Endothelial cell of umbilical vein (primary cell): ENCODE measurements around the gene CST8. TPM values are rescaled to one million over a fixed set of nuclear protein-coding genes. Genes with fewer than 3 reads are reported as not detected.
"Not testable (repeated sequence)": the region's sequence is repeated elsewhere in the genome, so short reads cannot be mapped to it uniquely, and the experiment has no call there.

Experiments
- BruUV-seq: library from RNA; stranded (reverse); fragments of 400-500 nt; replicated peaks from 2 replicates; lab custom pipeline; 2021; lab: Mats Ljungman, UMichigan
- CTCF ChIA-PET: fragments of 300-600, 350-600 bp; sonication (Branson Sonifier 250); formaldehyde crosslinking; loops from one replicate; lab custom pipeline; 2021; ENCODE audit warnings: antibody characterized with exemption, inconsistent platforms; lab: Charles Lee
- POLR2A ChIA-PET: fragments of 300-600, 350-600 bp; sonication (Branson Sonifier 250); formaldehyde crosslinking; loops from one replicate; lab custom pipeline; 2021; ENCODE audit warnings: antibody characterized with exemption, inconsistent platforms; lab: Charles Lee
- DNase-seq: peaks from one replicate; pipeline ENCODE4 v3.0.0-alpha.2; 2011; ENCODE audit warnings: low read depth, low spot score
- FAIRE-seq: peaks from 2 replicates; lab custom pipeline; 2011; peaks lifted over from hg19 to GRCh38; lab: Jason Lieb, UNC
- H2AFZ ChIP-seq: 2 replicates; pipeline ENCODE4 v1.6.0; 2012; ENCODE audit warnings: low read depth, low read length, control low read depth, inconsistent platforms
- H3K27ac ChIP-seq: 2 replicates; pipeline ENCODE4 v1.5.1; 2011; ENCODE audit warnings: low read depth, mild to moderate bottlenecking, control low read depth, low read length, moderate library complexity; ENCODE audit not compliant: insufficient read depth
- H3K27me3 ChIP-seq, 2 experiments: 2 replicates each; pipeline versions ENCODE4 v1.6.0 to v1.6.1; 2011; ENCODE audit warnings: low read length in 2 of 2, mixed read lengths in 1 of 2; ENCODE audit not compliant: control insufficient read depth in 2 of 2, insufficient read depth in 2 of 2
- H3K36me3 ChIP-seq, 2 experiments: 2 replicates in 1 of 2; 3 replicates in 1 of 2; pipeline ENCODE4 v1.5.1; 2011; ENCODE audit warnings: low read length in 2 of 2, mild to moderate bottlenecking in 1 of 2, moderate library complexity in 1 of 2; ENCODE audit not compliant: control insufficient read depth in 2 of 2, insufficient read depth in 2 of 2; ENCODE audit errors: extremely low read depth in 1 of 2
- H3K4me1 ChIP-seq: 3 replicates; pipeline ENCODE4 v1.5.1; 2011; ENCODE audit warnings: mild to moderate bottlenecking, low read length; ENCODE audit not compliant: control insufficient read depth, insufficient read depth; ENCODE audit errors: extremely low read depth
- H3K4me2 ChIP-seq: 2 replicates; pipeline ENCODE4 v1.6.1; 2011; ENCODE audit warnings: low read length, control low read depth, mixed read lengths; ENCODE audit not compliant: insufficient read depth
- H3K4me3 ChIP-seq, 3 experiments: fragments of 200-600 bp in 1 of 3; sonication (generic), shearing (Covaris generic) in 1 of 3; replicated peaks in 1 of 3; 2 replicates each; pipeline ENCODE4 v1.5.1; 2011 to 2016; ENCODE audit warnings: control low read depth in 3 of 3, low read length in 3 of 3, mild to moderate bottlenecking in 2 of 3, inconsistent platforms in 1 of 3, low read depth in 1 of 3, moderate library complexity in 1 of 3; ENCODE audit not compliant: insufficient read depth in 1 of 3
- H3K79me2 ChIP-seq: 2 replicates; pipeline ENCODE4 v1.6.0; 2012; ENCODE audit warnings: low read length, inconsistent platforms; ENCODE audit not compliant: control insufficient read depth, insufficient read depth
- H3K9ac ChIP-seq: replicated peaks from 2 replicates; pipeline ENCODE3; 2011; ENCODE audit warnings: low read length, control low read depth; ENCODE audit not compliant: insufficient read depth; ENCODE audit errors: extremely low read depth
- H3K9me1 ChIP-seq: replicated peaks from 3 replicates; pipeline ENCODE4 v1.6.0; 2011; ENCODE audit warnings: mild to moderate bottlenecking, low read length; ENCODE audit not compliant: control insufficient read depth, insufficient read depth; ENCODE audit errors: extremely low read depth
- H3K9me3 ChIP-seq: replicated peaks from 2 replicates; pipeline ENCODE4 v1.5.1; 2012; ENCODE audit warnings: low read length, inconsistent platforms; ENCODE audit not compliant: control insufficient read depth, insufficient read depth
- H4K20me1 ChIP-seq: replicated peaks from 2 replicates; pipeline ENCODE3; 2011; ENCODE audit warnings: mild to moderate bottlenecking, low read length; ENCODE audit not compliant: control insufficient read depth, insufficient read depth; ENCODE audit errors: extremely low read depth
- EZH2 ChIP-seq: IDR thresholded peaks from 2 replicates; pipeline ENCODE4 v1.6.1; 2012; ENCODE audit warnings: borderline replicate concordance, low read depth, mild to moderate bottlenecking, moderate library complexity, low read length, inconsistent platforms; ENCODE audit not compliant: severe bottlenecking
- FOS ChIP-seq: IDR thresholded peaks from 2 replicates; pipeline ENCODE4 v1.6.1; 2011; ENCODE audit warnings: mild to moderate bottlenecking, low read length, moderate library complexity, borderline replicate concordance; ENCODE audit not compliant: insufficient read depth
- GATA2 ChIP-seq: IDR thresholded peaks from 2 replicates; pipeline ENCODE4 v1.7.0; 2011; ENCODE audit warnings: low read depth, mild to moderate bottlenecking, moderate library complexity, mixed read lengths, low read length; ENCODE audit not compliant: insufficient read length, insufficient read depth
- JUN ChIP-seq: IDR thresholded peaks from 2 replicates; pipeline ENCODE4 v1.6.1; 2011; ENCODE audit warnings: borderline replicate concordance, low read depth; ENCODE audit not compliant: insufficient read length, insufficient read depth
- MYC ChIP-seq: IDR thresholded peaks from one replicate; pipeline ENCODE4 v1.6.1; 2011; ENCODE audit warnings: mild to moderate bottlenecking, low read depth, low read length
- POLR2A ChIP-seq: IDR thresholded peaks from 2 replicates; pipeline ENCODE4 v1.6.1; 2012; ENCODE audit warnings: low read depth, mild to moderate bottlenecking, control low read depth, low read length
- POLR2AphosphoS5 ChIP-seq: IDR thresholded peaks from 2 replicates; pipeline ENCODE4 v1.6.1; 2012; ENCODE audit warnings: low read depth, mild to moderate bottlenecking, control low read depth, low read length, moderate library complexity; ENCODE audit not compliant: insufficient read depth
- dilution Hi-C: fragments of 300-500 bp; cut with MboI; formaldehyde crosslinking; loops from one replicate; pipeline ENCODE4 v1.15.0; 2019; ENCODE audit warnings: low sequenced_read_pairs; ENCODE audit not compliant: extremely low pct_ligation_motif_present
- intact Hi-C: fragments of 100-400 bp; cut with micrococcal nuclease; formaldehyde crosslinking; loops from one replicate; pipeline ENCODE4 v1.10.0; 2022
- polyA plus RNA-seq, 4 experiments: library from polyadenylated mRNA; depleted of rRNA in 3 of 4; stranded (reverse) in 3 of 4; unstranded in 1 of 4; fragments of >200 nt; gene quantifications; 2 replicates each; pipeline versions ENCODE4 v1.2.1 to v1.2.3, GENCODE V29; 2011 to 2012; ENCODE audit warnings: missing spikeins in 1 of 4
- total RNA-seq: library from RNA; stranded (reverse); gene quantifications from 2 replicates; pipeline ENCODE4 v1.2.3, GENCODE V29; 2021
- TF ChIP-seq, protein P1 (sequence below): IDR thresholded peaks from 2 replicates; pipeline ENCODE4 v1.6.1; 2011; ENCODE audit not compliant: insufficient read depth, insufficient read length
- TF ChIP-seq, protein P2 (sequence below), 2 donors: IDR thresholded peaks; 1 replicate in 1 of 2; 2 replicates in 1 of 2; pipeline ENCODE4 v1.5.1; 2011; ENCODE audit warnings: low read length in 2 of 2, mild to moderate bottlenecking in 2 of 2, moderate library complexity in 2 of 2, control low read depth in 1 of 2, inconsistent platforms in 1 of 2, low read depth in 1 of 2; ENCODE audit not compliant: insufficient read depth in 1 of 2; ENCODE audit errors: extremely low read depth in 1 of 2

The CST8 gene
- total and polyA plus RNA-seq, 2 donors (not counting 3 experiments of a cell fraction or from before 2014, with no cell fraction given): not detected

GRCh38 chr20:23461180-23461579 lies 29.7 kb upstream of the CST8 start:
- Histone ChIP-seq H3K36me3 (no peaks in the 10 kb centered on the region), H4K20me1 (no peaks in the 10 kb centered on the region), H3K9ac (no peak overlapping the region), H3K4me2 (no peak overlapping the region), H3K27me3 (no peaks in the 10 kb centered on the region), H3K4me3 (no peak overlapping the region), H3K9me1 (no peaks in the 10 kb centered on the region), H3K79me2 (no peaks in the 10 kb centered on the region), H3K9me3 (no peaks in the 10 kb centered on the region), H3K4me1 (no peaks in the 10 kb centered on the region), H2AFZ (no peak overlapping the region), H3K27ac (no peak overlapping the region)
- dilution Hi-C loops (no loop called here), intact Hi-C loops (no loop called here)
- TF ChIP-seq, protein P1, sequence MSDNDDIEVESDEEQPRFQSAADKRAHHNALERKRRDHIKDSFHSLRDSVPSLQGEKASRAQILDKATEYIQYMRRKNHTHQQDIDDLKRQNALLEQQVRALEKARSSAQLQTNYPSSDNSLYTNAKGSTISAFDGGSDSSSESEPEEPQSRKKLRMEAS: no peak
- TF ChIP-seq, protein P2, sequence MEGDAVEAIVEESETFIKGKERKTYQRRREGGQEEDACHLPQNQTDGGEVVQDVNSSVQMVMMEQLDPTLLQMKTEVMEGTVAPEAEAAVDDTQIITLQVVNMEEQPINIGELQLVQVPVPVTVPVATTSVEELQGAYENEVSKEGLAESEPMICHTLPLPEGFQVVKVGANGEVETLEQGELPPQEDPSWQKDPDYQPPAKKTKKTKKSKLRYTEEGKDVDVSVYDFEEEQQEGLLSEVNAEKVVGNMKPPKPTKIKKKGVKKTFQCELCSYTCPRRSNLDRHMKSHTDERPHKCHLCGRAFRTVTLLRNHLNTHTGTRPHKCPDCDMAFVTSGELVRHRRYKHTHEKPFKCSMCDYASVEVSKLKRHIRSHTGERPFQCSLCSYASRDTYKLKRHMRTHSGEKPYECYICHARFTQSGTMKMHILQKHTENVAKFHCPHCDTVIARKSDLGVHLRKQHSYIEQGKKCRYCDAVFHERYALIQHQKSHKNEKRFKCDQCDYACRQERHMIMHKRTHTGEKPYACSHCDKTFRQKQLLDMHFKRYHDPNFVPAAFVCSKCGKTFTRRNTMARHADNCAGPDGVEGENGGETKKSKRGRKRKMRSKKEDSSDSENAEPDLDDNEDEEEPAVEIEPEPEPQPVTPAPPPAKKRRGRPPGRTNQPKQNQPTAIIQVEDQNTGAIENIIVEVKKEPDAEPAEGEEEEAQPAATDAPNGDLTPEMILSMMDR (IDR thresholded peaks at IDR 0.05; ENCODE audit: extremely low read depth in 1 of 2, insufficient read depth in 1 of 2, low read depth in 1 of 2, low read length in 2 of 2): no peak
- TF ChIP-seq FOS: no peak
- TF ChIP-seq EZH2: no peak
- TF ChIP-seq GATA2: no peak
- TF ChIP-seq JUN: no peak
- no peak for TF ChIP-seq MYC
- TF ChIP-seq POLR2AphosphoS5: no peak
- TF ChIP-seq POLR2A: no peak
- ChIA-PET POLR2A (no interaction called here), CTCF (no interaction called here)
- BruUV-seq: no TSS peak
- FAIRE-seq: no peak
- DNase-seq: no peak

DNA sequence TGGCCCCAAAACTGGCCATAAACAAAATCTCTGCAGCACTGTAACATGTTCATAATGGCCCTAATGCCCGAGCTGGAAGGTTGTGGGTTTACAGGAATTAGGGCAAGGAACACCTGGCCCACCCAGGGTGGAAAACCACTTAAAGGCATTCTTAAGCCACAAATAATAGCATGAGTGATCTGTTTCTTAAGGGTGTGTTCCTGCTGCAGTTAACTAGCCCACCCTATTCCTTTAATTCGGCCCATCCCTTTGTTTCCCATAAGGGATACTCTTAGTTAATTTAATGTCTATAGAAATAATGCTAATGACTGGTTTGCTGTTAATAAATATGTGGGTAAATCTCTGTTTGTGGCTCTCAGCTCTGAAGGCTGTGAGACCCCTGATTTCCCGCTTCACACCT lies 24.0 kb upstream of the CST8 start:
- BruUV-seq, CTCF ChIA-PET: not testable (repeated sequence)

DNA sequence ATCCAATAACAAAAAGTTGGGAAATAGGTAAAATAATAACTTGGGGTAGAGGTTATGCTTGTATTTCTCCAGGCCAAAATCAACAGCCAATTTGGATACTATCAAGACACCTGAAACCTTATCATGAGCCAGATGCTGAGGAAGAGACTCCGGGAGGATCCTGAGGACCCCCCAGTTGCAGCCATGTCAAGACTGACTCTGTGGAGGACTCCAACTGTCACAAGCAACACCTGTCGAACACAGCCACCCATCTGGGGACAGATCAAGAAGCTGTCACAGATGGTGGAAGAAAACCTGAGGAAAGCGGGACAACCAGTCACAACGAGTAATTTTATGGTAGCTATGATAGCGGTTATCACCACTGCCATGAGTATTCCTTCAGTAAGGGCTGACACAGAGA lies 18.6 kb upstream of the CST8 start:
- H3K9me3 ChIP-seq, H3K4me1 ChIP-seq, H3K4me3 ChIP-seq, H4K20me1 ChIP-seq, intact Hi-C loops, H3K9me1 ChIP-seq, H3K4me2 ChIP-seq, CTCF ChIA-PET, DNase-seq, H3K79me2 ChIP-seq, H3K27me3 ChIP-seq, H3K27ac ChIP-seq, dilution Hi-C loops, FAIRE-seq, H3K36me3 ChIP-seq, H2AFZ ChIP-seq, BruUV-seq, H3K9ac ChIP-seq, POLR2A ChIA-PET: not testable (repeated sequence)

More for the DNA sequence above, 24.0 kb upstream of the CST8 start:
- H4K20me1 ChIP-seq, H3K4me3 ChIP-seq, dilution Hi-C loops, H3K9me3 ChIP-seq, H3K4me2 ChIP-seq, H3K36me3 ChIP-seq, DNase-seq, H3K27ac ChIP-seq, H3K27me3 ChIP-seq, POLR2A ChIA-PET, H3K4me1 ChIP-seq, intact Hi-C loops, H2AFZ ChIP-seq, FAIRE-seq, H3K9me1 ChIP-seq, H3K9ac ChIP-seq, H3K79me2 ChIP-seq: not testable (repeated sequence)
